Endothelial cell of umbilical vein (primary cell): ENCODE results near the gene HBS1L. TPM values are rescaled to one million over a fixed set of nuclear protein-coding genes. Genes with fewer than 3 reads are reported as not detected.

Source experiments
- BruUV-seq: library from RNA; stranded (reverse); fragments of 400-500 nt; replicated peaks from 2 replicates; lab custom pipeline; 2021; lab: Mats Ljungman, UMichigan
- CTCF ChIA-PET: fragments of 300-600, 350-600 bp; sonication (Branson Sonifier 250); formaldehyde crosslinking; loops from one replicate; lab custom pipeline; 2021; ENCODE audit warnings: antibody characterized with exemption, inconsistent platforms; lab: Charles Lee
- POLR2A ChIA-PET: fragments of 300-600, 350-600 bp; sonication (Branson Sonifier 250); formaldehyde crosslinking; loops from one replicate; lab custom pipeline; 2021; ENCODE audit warnings: antibody characterized with exemption, inconsistent platforms; lab: Charles Lee
- DNase-seq: peaks from one replicate; pipeline ENCODE4 v3.0.0-alpha.2; 2011; ENCODE audit warnings: low read depth, low spot score
- FAIRE-seq: peaks from 2 replicates; lab custom pipeline; 2011; peaks lifted over from hg19 to GRCh38; lab: Jason Lieb, UNC
- H2AFZ ChIP-seq: 2 replicates; pipeline ENCODE4 v1.6.0; 2012; ENCODE audit warnings: low read depth, low read length, control low read depth, inconsistent platforms
- H3K27ac ChIP-seq: 2 replicates; pipeline ENCODE4 v1.5.1; 2011; ENCODE audit warnings: low read depth, mild to moderate bottlenecking, control low read depth, low read length, moderate library complexity; ENCODE audit not compliant: insufficient read depth
- H3K27me3 ChIP-seq, 2 experiments: 2 replicates each; pipeline versions ENCODE4 v1.6.0 to v1.6.1; 2011; ENCODE audit warnings: low read length in 2 of 2, mixed read lengths in 1 of 2; ENCODE audit not compliant: control insufficient read depth in 2 of 2, insufficient read depth in 2 of 2
- H3K36me3 ChIP-seq, 2 experiments: 2 replicates in 1 of 2; 3 replicates in 1 of 2; pipeline ENCODE4 v1.5.1; 2011; ENCODE audit warnings: low read length in 2 of 2, mild to moderate bottlenecking in 1 of 2, moderate library complexity in 1 of 2; ENCODE audit not compliant: control insufficient read depth in 2 of 2, insufficient read depth in 2 of 2; ENCODE audit errors: extremely low read depth in 1 of 2
- H3K4me1 ChIP-seq: 3 replicates; pipeline ENCODE4 v1.5.1; 2011; ENCODE audit warnings: mild to moderate bottlenecking, low read length; ENCODE audit not compliant: control insufficient read depth, insufficient read depth; ENCODE audit errors: extremely low read depth
- H3K4me2 ChIP-seq: 2 replicates; pipeline ENCODE4 v1.6.1; 2011; ENCODE audit warnings: low read length, control low read depth, mixed read lengths; ENCODE audit not compliant: insufficient read depth
- H3K4me3 ChIP-seq, 3 experiments: fragments of 200-600 bp in 1 of 3; sonication (generic), shearing (Covaris generic) in 1 of 3; replicated peaks in 1 of 3; 2 replicates each; pipeline ENCODE4 v1.5.1; 2011 to 2016; ENCODE audit warnings: control low read depth in 3 of 3, low read length in 3 of 3, mild to moderate bottlenecking in 2 of 3, inconsistent platforms in 1 of 3, low read depth in 1 of 3, moderate library complexity in 1 of 3; ENCODE audit not compliant: insufficient read depth in 1 of 3
- H3K79me2 ChIP-seq: 2 replicates; pipeline ENCODE4 v1.6.0; 2012; ENCODE audit warnings: low read length, inconsistent platforms; ENCODE audit not compliant: control insufficient read depth, insufficient read depth
- H3K9ac ChIP-seq: replicated peaks from 2 replicates; pipeline ENCODE3; 2011; ENCODE audit warnings: low read length, control low read depth; ENCODE audit not compliant: insufficient read depth; ENCODE audit errors: extremely low read depth
- H3K9me1 ChIP-seq: replicated peaks from 3 replicates; pipeline ENCODE4 v1.6.0; 2011; ENCODE audit warnings: mild to moderate bottlenecking, low read length; ENCODE audit not compliant: control insufficient read depth, insufficient read depth; ENCODE audit errors: extremely low read depth
- H3K9me3 ChIP-seq: replicated peaks from 2 replicates; pipeline ENCODE4 v1.5.1; 2012; ENCODE audit warnings: low read length, inconsistent platforms; ENCODE audit not compliant: control insufficient read depth, insufficient read depth
- H4K20me1 ChIP-seq: replicated peaks from 2 replicates; pipeline ENCODE3; 2011; ENCODE audit warnings: mild to moderate bottlenecking, low read length; ENCODE audit not compliant: control insufficient read depth, insufficient read depth; ENCODE audit errors: extremely low read depth
- EZH2 ChIP-seq: IDR thresholded peaks from 2 replicates; pipeline ENCODE4 v1.6.1; 2012; ENCODE audit warnings: borderline replicate concordance, low read depth, mild to moderate bottlenecking, moderate library complexity, low read length, inconsistent platforms; ENCODE audit not compliant: severe bottlenecking
- FOS ChIP-seq: IDR thresholded peaks from 2 replicates; pipeline ENCODE4 v1.6.1; 2011; ENCODE audit warnings: mild to moderate bottlenecking, low read length, moderate library complexity, borderline replicate concordance; ENCODE audit not compliant: insufficient read depth
- GATA2 ChIP-seq: IDR thresholded peaks from 2 replicates; pipeline ENCODE4 v1.7.0; 2011; ENCODE audit warnings: low read depth, mild to moderate bottlenecking, moderate library complexity, mixed read lengths, low read length; ENCODE audit not compliant: insufficient read length, insufficient read depth
- JUN ChIP-seq: IDR thresholded peaks from 2 replicates; pipeline ENCODE4 v1.6.1; 2011; ENCODE audit warnings: borderline replicate concordance, low read depth; ENCODE audit not compliant: insufficient read length, insufficient read depth
- MYC ChIP-seq: IDR thresholded peaks from one replicate; pipeline ENCODE4 v1.6.1; 2011; ENCODE audit warnings: mild to moderate bottlenecking, low read depth, low read length
- POLR2A ChIP-seq: IDR thresholded peaks from 2 replicates; pipeline ENCODE4 v1.6.1; 2012; ENCODE audit warnings: low read depth, mild to moderate bottlenecking, control low read depth, low read length
- POLR2AphosphoS5 ChIP-seq: IDR thresholded peaks from 2 replicates; pipeline ENCODE4 v1.6.1; 2012; ENCODE audit warnings: low read depth, mild to moderate bottlenecking, control low read depth, low read length, moderate library complexity; ENCODE audit not compliant: insufficient read depth
- dilution Hi-C: fragments of 300-500 bp; cut with MboI; formaldehyde crosslinking; loops from one replicate; pipeline ENCODE4 v1.15.0; 2019; ENCODE audit warnings: low sequenced_read_pairs; ENCODE audit not compliant: extremely low pct_ligation_motif_present
- intact Hi-C: fragments of 100-400 bp; cut with micrococcal nuclease; formaldehyde crosslinking; loops from one replicate; pipeline ENCODE4 v1.10.0; 2022
- polyA plus RNA-seq, 4 experiments: library from polyadenylated mRNA; depleted of rRNA in 3 of 4; stranded (reverse) in 3 of 4; unstranded in 1 of 4; fragments of >200 nt; gene quantifications; 2 replicates each; pipeline versions ENCODE4 v1.2.1 to v1.2.3, GENCODE V29; 2011 to 2012; ENCODE audit warnings: missing spikeins in 1 of 4
- total RNA-seq: library from RNA; stranded (reverse); gene quantifications from 2 replicates; pipeline ENCODE4 v1.2.3, GENCODE V29; 2021
- TF ChIP-seq, protein P1 (sequence below), 2 donors: IDR thresholded peaks; 1 replicate in 1 of 2; 2 replicates in 1 of 2; pipeline ENCODE4 v1.5.1; 2011; ENCODE audit warnings: low read length in 2 of 2, mild to moderate bottlenecking in 2 of 2, moderate library complexity in 2 of 2, control low read depth in 1 of 2, inconsistent platforms in 1 of 2, low read depth in 1 of 2; ENCODE audit not compliant: insufficient read depth in 1 of 2; ENCODE audit errors: extremely low read depth in 1 of 2
- TF ChIP-seq, protein P2 (sequence below): IDR thresholded peaks from 2 replicates; pipeline ENCODE4 v1.6.1; 2011; ENCODE audit not compliant: insufficient read depth, insufficient read length

HBS1L gene
- total and polyA plus RNA-seq, 2 donors (not counting 3 experiments of a cell fraction or from before 2014, with no cell fraction given), result 23.7 to 74.6 TPM

DNA sequence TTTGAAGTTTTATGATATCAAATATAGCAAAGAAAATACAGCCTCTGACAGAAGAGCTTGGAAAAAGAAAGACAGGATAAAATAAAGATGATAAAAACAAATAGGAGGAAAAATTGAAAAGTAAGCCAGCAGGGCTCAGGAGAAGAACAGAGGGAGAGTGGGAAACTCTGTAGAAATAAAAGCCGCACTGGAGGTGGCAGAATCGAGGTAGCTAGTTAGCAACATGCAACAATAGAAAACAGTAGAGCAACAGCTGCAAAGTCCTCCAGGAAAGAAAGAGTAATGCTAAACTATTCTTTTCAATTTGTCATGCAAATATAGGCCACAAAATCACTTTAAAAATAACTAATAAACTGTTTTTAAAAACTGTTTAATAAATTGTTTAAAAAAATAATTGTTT, 28.8 kb downstream of the HBS1L start:
- Histone ChIP-seq H4K20me1 (peaks cover 3% of the 10 kb centered on the region), H3K9ac (no peak overlapping the region), H3K79me2 (peaks cover 17% of the 10 kb centered on the region), H3K4me2 (no peak overlapping the region), H3K4me3 (no peak overlapping the region), H3K36me3 (peaks cover 0 to 5% of the 10 kb centered on the region in 2 experiments), H2AFZ (no peak overlapping the region), H3K4me1 (no peaks in the 10 kb centered on the region), H3K27me3 (no peaks in the 10 kb centered on the region), H3K9me1 (no peaks in the 10 kb centered on the region), H3K27ac (no peak overlapping the region), H3K9me3 (no peaks in the 10 kb centered on the region)
- TF ChIP-seq POLR2AphosphoS5, result no peak
- no peak for TF ChIP-seq GATA2
- no peak for TF ChIP-seq EZH2
- no peak for TF ChIP-seq MYC
- TF ChIP-seq, protein P1, sequence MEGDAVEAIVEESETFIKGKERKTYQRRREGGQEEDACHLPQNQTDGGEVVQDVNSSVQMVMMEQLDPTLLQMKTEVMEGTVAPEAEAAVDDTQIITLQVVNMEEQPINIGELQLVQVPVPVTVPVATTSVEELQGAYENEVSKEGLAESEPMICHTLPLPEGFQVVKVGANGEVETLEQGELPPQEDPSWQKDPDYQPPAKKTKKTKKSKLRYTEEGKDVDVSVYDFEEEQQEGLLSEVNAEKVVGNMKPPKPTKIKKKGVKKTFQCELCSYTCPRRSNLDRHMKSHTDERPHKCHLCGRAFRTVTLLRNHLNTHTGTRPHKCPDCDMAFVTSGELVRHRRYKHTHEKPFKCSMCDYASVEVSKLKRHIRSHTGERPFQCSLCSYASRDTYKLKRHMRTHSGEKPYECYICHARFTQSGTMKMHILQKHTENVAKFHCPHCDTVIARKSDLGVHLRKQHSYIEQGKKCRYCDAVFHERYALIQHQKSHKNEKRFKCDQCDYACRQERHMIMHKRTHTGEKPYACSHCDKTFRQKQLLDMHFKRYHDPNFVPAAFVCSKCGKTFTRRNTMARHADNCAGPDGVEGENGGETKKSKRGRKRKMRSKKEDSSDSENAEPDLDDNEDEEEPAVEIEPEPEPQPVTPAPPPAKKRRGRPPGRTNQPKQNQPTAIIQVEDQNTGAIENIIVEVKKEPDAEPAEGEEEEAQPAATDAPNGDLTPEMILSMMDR (IDR thresholded peaks at IDR 0.05; ENCODE audit: extremely low read depth in 1 of 2, insufficient read depth in 1 of 2, low read depth in 1 of 2, low read length in 2 of 2), result no peak
- no peak for TF ChIP-seq FOS
- TF ChIP-seq JUN, result no peak
- TF ChIP-seq, protein P2, sequence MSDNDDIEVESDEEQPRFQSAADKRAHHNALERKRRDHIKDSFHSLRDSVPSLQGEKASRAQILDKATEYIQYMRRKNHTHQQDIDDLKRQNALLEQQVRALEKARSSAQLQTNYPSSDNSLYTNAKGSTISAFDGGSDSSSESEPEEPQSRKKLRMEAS, result no peak
- TF ChIP-seq POLR2A, result no peak
- no TSS peak for BruUV-seq
- FAIRE-seq (no peak), DNase-seq (no peak)
- ChIA-PET POLR2A (no interaction called here), CTCF (interaction anchor here (1.1 kb wide), 2 partner anchors 137 to 409 kb away, joined by 3 to 4 read pairs; no protein-coding TSS in a partner anchor)
- dilution Hi-C loops, result no loop called here
- intact Hi-C loops, result no loop called here
